ENCODE results near the gene SERTM2. TPM values are rescaled to one million over a fixed set of nuclear protein-coding genes. Genes with fewer than 3 reads are reported as not detected.

Gene SERTM2
- 1.7 and 8.9 TPM in 2 replicates for total RNA-seq (ENCODE audit: low replicate concordance)
- long read RNA-seq, full-length matches to known transcripts, result 12 of 13 reads
- long read RNA-seq, partial matches to known transcripts, result 0 of 13 reads
- long read RNA-seq, other reads (novel, unspliced or antisense), result 1 of 13 reads

DNA sequence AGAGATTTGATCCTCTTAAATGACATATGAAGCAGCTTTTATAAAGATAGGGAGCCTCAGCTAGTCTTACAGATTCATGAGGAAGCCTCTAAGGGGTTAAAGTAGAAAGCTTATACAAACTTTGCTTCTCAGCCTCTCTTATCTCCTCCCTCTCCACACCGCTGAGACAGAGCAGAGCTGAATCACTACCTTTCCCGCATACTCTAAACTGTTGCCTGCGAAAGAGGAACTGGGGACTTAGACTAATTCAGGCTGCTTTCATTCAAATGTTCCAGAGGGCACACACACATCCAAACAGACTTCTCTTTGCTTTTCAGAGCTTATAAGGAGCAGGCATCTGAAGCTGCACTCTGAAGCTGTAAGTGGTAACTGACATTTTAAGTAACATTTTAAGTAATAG lies at the start of gene SERTM2:
Gene SERTM2 (plus strand): TSS at position 169 of the 400 bp plus-strand sequence. CDS start 7,213 bp downstream, outside the sequence.
- H3K9me3 Mint-ChIP-seq, result no peaks in the 10 kb centered on the region
- H3K4me3 Mint-ChIP-seq, result peak within 1 kb of the TSS; percentile 42
- no peak within 1 kb of the TSS for H3K27ac Mint-ChIP-seq
- TF ChIP-seq, protein P1, sequence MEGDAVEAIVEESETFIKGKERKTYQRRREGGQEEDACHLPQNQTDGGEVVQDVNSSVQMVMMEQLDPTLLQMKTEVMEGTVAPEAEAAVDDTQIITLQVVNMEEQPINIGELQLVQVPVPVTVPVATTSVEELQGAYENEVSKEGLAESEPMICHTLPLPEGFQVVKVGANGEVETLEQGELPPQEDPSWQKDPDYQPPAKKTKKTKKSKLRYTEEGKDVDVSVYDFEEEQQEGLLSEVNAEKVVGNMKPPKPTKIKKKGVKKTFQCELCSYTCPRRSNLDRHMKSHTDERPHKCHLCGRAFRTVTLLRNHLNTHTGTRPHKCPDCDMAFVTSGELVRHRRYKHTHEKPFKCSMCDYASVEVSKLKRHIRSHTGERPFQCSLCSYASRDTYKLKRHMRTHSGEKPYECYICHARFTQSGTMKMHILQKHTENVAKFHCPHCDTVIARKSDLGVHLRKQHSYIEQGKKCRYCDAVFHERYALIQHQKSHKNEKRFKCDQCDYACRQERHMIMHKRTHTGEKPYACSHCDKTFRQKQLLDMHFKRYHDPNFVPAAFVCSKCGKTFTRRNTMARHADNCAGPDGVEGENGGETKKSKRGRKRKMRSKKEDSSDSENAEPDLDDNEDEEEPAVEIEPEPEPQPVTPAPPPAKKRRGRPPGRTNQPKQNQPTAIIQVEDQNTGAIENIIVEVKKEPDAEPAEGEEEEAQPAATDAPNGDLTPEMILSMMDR (conservative IDR thresholded peaks at IDR 0.05), result no peak
- H3K4me1 Mint-ChIP-seq (ENCODE audit: unreplicated experiment), result peaks cover 7% of the 10 kb centered on the region
- DNase-seq (ENCODE audit: extremely low spot score, unreplicated experiment), result no peak
- no peaks in the 10 kb centered on the region for H3K36me3 Mint-ChIP-seq
- H3K27me3 Mint-ChIP-seq, result no peaks in the 10 kb centered on the region

DNA sequence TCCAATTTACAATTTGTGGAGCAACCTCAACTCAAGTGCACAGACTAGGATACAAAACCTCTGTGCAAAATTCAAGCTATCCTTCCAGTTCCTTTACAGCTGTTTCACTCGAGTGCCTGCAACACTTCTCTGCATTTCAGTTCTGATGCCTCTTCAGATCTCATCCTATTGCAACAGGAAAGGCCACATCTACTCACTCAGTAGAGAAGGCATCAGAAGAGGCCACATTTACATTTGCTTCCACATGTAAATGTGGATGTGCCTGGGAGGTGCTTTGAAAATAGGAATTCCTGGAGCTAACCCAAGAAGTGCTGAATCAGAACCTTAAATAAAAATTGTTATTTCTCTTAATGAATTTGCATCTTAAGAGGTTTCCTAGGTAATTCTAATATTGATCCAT lies 45.8 kb upstream of the SERTM2 start:
- Mint-ChIP-seq H3K36me3 (no peaks in the 10 kb centered on the region), H3K4me3 (no peak overlapping the region), H3K9me3 (no peaks in the 10 kb centered on the region), H3K4me1 (ENCODE audit: unreplicated experiment) (no peaks in the 10 kb centered on the region), H3K27me3 (no peaks in the 10 kb centered on the region), H3K27ac (no peak overlapping the region)
- no peak for DNase-seq (ENCODE audit: extremely low spot score, unreplicated experiment)
- TF ChIP-seq, protein P1 (conservative IDR thresholded peaks at IDR 0.05), result no peak

DNA sequence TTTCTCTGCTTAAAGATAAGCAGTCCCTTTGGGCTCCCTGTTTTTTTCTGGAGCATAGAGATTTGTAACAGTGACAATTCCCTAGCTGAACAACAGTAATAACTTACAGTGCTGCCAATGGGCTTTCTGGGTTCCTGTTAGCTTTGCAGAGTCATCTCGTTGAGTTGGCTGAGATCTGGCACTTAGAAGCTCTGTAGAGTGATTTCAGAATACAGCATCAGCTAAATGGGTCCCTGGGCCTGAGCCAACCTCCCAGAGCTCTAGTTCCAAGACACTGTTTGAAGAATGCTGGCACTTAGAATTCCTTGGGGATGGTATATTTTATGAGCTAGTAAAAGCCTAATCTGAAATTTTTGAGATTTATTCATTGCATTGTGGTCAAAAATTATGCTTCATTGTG lies 43.5 kb upstream of the SERTM2 start:
- Mint-ChIP-seq H3K4me3 (no peak overlapping the region), H3K9me3 (peaks cover 8% of the 10 kb centered on the region), H3K27ac (no peak overlapping the region), H3K27me3 (no peaks in the 10 kb centered on the region), H3K36me3 (no peaks in the 10 kb centered on the region), H3K4me1 (ENCODE audit: unreplicated experiment) (no peaks in the 10 kb centered on the region)
- TF ChIP-seq, protein P1 (conservative IDR thresholded peaks at IDR 0.05), result no peak
- DNase-seq (ENCODE audit: extremely low spot score, unreplicated experiment), result no peak

DNA sequence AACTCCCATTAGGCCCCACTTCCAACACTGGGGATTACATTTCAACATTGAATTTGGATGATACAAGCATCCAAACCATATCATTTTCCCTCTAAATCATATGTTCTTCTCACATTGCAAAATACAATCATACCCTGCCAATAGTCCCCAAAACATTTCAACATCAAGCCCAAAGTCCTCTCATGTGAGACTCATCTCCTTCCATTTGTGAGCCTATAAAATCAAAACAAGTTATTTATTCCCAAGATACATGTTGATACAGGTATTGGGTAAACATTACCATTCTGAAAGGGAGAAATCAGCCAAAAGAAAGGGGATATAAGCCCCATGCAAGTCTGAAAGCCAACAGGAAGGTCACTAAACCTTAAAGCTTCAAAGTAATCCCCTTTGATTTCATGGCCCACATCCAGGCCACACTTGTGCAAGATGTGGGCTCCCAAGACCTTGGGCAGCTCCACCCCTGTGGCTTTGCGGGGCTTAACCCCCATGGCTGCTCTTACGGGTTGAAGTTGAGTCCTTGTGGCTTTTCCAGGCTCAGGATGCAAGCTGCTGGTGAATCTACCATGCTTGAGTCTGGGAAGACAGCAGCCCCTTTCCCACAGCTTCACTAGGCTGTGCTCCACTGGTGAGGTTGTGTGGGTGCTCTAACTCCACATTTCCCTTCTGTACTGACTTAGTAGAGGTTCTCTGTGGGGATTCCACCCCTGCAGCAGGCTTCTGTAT lies 40.6 kb upstream of the SERTM2 start:
- TF ChIP-seq, protein P1 (conservative IDR thresholded peaks at IDR 0.05), result no peak
- Mint-ChIP-seq H3K36me3 (no peaks in the 10 kb centered on the region), H3K27me3 (no peaks in the 10 kb centered on the region), H3K9me3 (peaks cover 8% of the 10 kb centered on the region), H3K27ac (no peak overlapping the region), H3K4me1 (ENCODE audit: unreplicated experiment) (no peaks in the 10 kb centered on the region), H3K4me3 (no peak overlapping the region)
- no peak for DNase-seq (ENCODE audit: extremely low spot score, unreplicated experiment)

DNA sequence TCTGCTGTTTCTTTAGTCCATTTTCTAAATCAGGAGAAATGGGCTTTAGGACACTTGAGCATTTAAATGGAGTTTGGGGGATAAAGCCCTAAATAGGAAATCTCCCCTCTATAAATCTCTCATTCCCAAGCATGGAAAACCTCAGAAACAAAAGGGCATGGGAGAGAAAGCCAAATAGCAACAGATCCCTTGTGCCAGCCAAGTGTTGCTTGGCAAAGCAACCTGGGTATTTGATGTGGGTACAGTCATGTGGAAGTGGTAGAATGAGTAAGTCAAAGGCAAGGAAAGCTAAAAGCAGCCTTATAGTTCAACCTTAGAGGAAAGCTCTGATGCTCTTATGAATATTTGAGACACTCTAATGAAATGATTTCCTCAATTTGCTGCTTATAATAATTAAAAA lies 29.5 kb upstream of the SERTM2 start:
- Mint-ChIP-seq H3K9me3 (peaks cover 6% of the 10 kb centered on the region), H3K4me3 (no peak overlapping the region), H3K36me3 (no peaks in the 10 kb centered on the region), H3K27ac (no peak overlapping the region), H3K27me3 (no peaks in the 10 kb centered on the region), H3K4me1 (ENCODE audit: unreplicated experiment) (no peaks in the 10 kb centered on the region)
- TF ChIP-seq, protein P1 (conservative IDR thresholded peaks at IDR 0.05), result no peak
- DNase-seq (ENCODE audit: extremely low spot score, unreplicated experiment), result no peak

Measured in type B pancreatic cell (in vitro differentiated cells).